ENCODE data around the gene TBRG1. TPM values are rescaled to one million over a fixed set of nuclear protein-coding genes. Genes with fewer than 3 reads are reported as not detected.

The TBRG1 gene
- total RNA-seq, 4 donors from 2014 or later = 25.4 to 61.0 (median 38.9) TPM

- Histone ChIP-seq H3K27me3 (no peaks in the 10 kb centered on the region), H3K27ac (no peak overlapping the region), H3K4me1 (no peaks in the 10 kb centered on the region), H3K36me3 (no peaks in the 10 kb centered on the region), H3K4me3 (no peak overlapping the region), H3K9me3 (no peaks in the 10 kb centered on the region)
- intact Hi-C loops (cut with DNase I; ENCODE audit: low total_unique reads) = no loop called here
- TF ChIP-seq, protein P1, sequence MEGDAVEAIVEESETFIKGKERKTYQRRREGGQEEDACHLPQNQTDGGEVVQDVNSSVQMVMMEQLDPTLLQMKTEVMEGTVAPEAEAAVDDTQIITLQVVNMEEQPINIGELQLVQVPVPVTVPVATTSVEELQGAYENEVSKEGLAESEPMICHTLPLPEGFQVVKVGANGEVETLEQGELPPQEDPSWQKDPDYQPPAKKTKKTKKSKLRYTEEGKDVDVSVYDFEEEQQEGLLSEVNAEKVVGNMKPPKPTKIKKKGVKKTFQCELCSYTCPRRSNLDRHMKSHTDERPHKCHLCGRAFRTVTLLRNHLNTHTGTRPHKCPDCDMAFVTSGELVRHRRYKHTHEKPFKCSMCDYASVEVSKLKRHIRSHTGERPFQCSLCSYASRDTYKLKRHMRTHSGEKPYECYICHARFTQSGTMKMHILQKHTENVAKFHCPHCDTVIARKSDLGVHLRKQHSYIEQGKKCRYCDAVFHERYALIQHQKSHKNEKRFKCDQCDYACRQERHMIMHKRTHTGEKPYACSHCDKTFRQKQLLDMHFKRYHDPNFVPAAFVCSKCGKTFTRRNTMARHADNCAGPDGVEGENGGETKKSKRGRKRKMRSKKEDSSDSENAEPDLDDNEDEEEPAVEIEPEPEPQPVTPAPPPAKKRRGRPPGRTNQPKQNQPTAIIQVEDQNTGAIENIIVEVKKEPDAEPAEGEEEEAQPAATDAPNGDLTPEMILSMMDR (IDR thresholded peaks at IDR 0.05) = no peak
- no peak for TF ChIP-seq POLR2A (IDR thresholded peaks at IDR 0.05)
- no peak for DNase-seq
Observed at GRCh38 chr11:124639186-124639585, 16.5 kb downstream of the TBRG1 start.

DNA sequence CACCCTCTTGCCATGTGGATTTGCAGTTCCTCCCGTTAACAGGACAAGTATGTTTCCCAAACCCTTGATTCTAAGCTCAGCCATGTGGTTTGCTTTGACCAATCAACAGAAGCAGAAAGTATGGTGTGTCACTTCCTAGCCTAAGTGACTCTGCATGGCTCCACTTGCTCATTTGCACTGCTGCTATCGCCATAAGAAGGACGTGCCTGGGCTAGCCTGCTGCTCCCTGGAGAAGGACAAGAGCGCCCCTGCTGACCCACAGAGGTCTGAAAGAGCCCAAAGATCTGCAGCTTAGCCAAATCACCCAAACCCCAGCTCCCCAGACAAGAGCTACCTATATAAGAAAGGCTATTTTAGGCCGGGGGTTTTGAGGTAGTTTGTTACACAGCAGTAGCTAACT, 18.0 kb downstream of the TBRG1 start:
- TF ChIP-seq POLR2A (IDR thresholded peaks at IDR 0.05) = no peak
- TF ChIP-seq, protein P1 (IDR thresholded peaks at IDR 0.05) = no peak
- Histone ChIP-seq H3K27me3 (no peaks in the 10 kb centered on the region), H3K27ac (no peak overlapping the region), H3K4me3 (no peak overlapping the region), H3K4me1 (no peaks in the 10 kb centered on the region), H3K36me3 (no peaks in the 10 kb centered on the region), H3K9me3 (no peaks in the 10 kb centered on the region)
- DNase-seq = no peak
- intact Hi-C loops (cut with DNase I; ENCODE audit: low total_unique reads) = no loop called here

- Histone ChIP-seq H3K4me3 (no peak overlapping the region), H3K4me1 (no peaks in the 10 kb centered on the region), H3K27me3 (no peaks in the 10 kb centered on the region), H3K36me3 (no peaks in the 10 kb centered on the region), H3K9me3 (no peaks in the 10 kb centered on the region), H3K27ac (no peak overlapping the region)
- intact Hi-C loops (cut with DNase I; ENCODE audit: low total_unique reads) = no loop called here
- no peak for DNase-seq
- TF ChIP-seq, protein P1 (IDR thresholded peaks at IDR 0.05) = no peak
- TF ChIP-seq POLR2A (IDR thresholded peaks at IDR 0.05) = no peak
Observed at GRCh38 chr11:124642628-124643027, 20.0 kb downstream of the TBRG1 start.

- Histone ChIP-seq H3K27ac (no peak overlapping the region), H3K27me3 (no peaks in the 10 kb centered on the region), H3K9me3 (no peaks in the 10 kb centered on the region), H3K36me3 (no peaks in the 10 kb centered on the region), H3K4me1 (no peaks in the 10 kb centered on the region), H3K4me3 (no peak overlapping the region)
- TF ChIP-seq POLR2A (IDR thresholded peaks at IDR 0.05) = no peak
- TF ChIP-seq, protein P1 (IDR thresholded peaks at IDR 0.05) = no peak
- DNase-seq = no peak
- intact Hi-C loops (cut with DNase I; ENCODE audit: low total_unique reads) = no loop called here
Observed at GRCh38 chr11:124643042-124643604, 20.5 kb downstream of the TBRG1 start.

DNA sequence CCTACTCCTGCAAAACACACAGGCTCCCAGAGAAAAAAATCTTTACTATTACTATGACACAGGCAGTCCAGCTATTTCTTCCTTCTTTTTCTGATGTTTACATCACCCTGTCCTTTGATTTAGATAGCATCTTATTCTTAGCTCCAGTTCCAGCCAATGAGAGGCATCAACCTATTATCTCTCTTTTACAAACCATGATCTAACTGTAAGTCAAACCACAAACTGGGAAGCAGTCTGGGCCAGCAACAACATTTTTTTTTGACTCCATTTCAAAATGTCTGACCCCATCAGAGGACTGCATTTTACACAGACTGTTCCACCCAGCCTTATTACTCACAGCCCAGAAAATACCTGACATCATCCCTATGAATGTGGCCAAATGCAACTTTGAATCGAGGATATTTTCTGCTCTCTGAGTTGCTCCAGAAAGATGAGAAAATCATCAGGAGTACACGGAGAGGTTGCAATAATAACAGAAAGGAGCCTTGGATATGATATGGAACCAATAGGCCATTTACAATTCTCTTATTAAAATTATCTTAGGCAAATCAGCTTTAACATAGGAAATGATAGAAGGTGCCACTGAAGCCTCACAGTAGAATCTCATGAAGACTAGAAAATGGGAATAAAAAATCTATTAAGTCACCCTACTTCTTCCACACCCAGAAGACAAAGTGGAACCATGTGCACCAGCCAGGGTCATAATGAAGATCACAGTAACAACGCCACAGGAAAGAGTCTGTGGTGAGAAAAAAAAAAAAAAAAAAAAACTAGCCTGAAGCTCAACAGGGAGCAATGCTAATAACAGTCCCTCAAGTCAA, 21.2 kb downstream of the TBRG1 start:
- intact Hi-C loops (cut with DNase I; ENCODE audit: low total_unique reads) = no loop called here
- Histone ChIP-seq H3K27me3 (no peaks in the 10 kb centered on the region), H3K27ac (no peak overlapping the region), H3K9me3 (no peaks in the 10 kb centered on the region), H3K4me3 (no peak overlapping the region), H3K36me3 (no peaks in the 10 kb centered on the region), H3K4me1 (no peaks in the 10 kb centered on the region)
- no peak for DNase-seq
- no peak for TF ChIP-seq POLR2A (IDR thresholded peaks at IDR 0.05)
- TF ChIP-seq, protein P1 (IDR thresholded peaks at IDR 0.05) = no peak

Data from uterus (tissue), 4 donors.